ENCODE measurements around the gene XXYLT1.

GRCh38 chr3:195285372-195285771, 14.4 kb upstream of the XXYLT1 start:
- no peak for TF ChIP-seq LEF1 (IDR thresholded peaks at IDR 0.05; ENCODE audit: borderline replicate concordance)
- TF ChIP-seq ZNF384 (IDR thresholded peaks at IDR 0.05): no peak
- TF ChIP-seq BHLHE40 (IDR thresholded peaks at IDR 0.05; ENCODE audit: borderline replicate concordance): no peak
- TF ChIP-seq L3MBTL2 (conservative IDR thresholded peaks at IDR 0.05): no peak
- TF ChIP-seq SP1 (IDR thresholded peaks at IDR 0.05): no peak
- no peak for TF ChIP-seq NFRKB (IDR thresholded peaks at IDR 0.05)
- no peak for TF ChIP-seq FOXK2 (IDR thresholded peaks at IDR 0.05)
- TF ChIP-seq TARDBP (IDR thresholded peaks at IDR 0.05): no peak
- no peak for TF ChIP-seq FOXA1 (IDR thresholded peaks at IDR 0.05)
- no peak for TF ChIP-seq HDGF (IDR thresholded peaks at IDR 0.05; ENCODE audit: borderline replicate concordance)
- TF ChIP-seq ARNT (IDR thresholded peaks at IDR 0.05): no peak
- TF ChIP-seq SUZ12 (IDR thresholded peaks at IDR 0.05): no peak
- no peak for TF ChIP-seq FOXM1 (IDR thresholded peaks at IDR 0.05; ENCODE audit: borderline replicate concordance)

Measured in HEK293T (cell line).